ENCODE measurements around the gene CDX2.

The CDX2 gene

DNA sequence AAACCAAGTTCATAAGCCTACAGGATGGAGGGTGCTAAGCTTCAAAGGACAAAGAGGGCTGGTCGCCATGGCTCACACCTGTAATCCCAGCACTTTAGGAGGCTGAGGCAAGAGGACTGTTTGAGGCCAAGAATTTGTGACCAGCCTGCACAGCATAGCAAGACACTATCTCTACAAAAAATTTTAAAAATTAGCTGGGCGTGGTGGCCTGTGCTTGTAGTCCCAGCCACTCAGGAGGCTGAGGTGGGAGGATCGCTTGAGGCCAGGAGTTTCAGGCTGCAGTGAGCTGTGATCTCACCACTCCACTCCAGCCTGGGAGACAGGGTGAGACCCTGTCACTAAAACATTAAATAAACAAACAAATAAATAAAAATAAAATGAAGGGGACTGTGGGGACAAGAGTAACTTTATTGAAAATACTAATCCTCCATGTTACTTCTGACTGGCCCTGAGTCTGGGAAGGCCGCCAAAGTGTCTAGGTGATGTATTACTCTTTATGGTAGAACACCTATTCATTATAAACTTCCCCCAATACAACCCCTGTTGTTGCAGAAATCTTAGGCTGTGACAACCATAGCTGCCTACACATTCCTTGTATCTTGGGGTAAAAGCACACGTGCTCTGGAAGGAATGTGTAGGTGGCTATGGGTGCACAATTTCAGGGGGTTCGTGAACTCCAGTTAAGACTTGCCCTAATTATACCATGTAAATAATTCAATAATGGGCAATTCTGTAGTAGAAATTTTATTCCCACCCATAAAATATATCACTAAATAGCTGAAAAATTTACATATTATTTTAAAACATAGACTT lies 34.0 kb upstream of the CDX2 start:
- DNase-seq (ENCODE audit: low spot score) = no peak
- TF ChIP-seq, protein P1, sequence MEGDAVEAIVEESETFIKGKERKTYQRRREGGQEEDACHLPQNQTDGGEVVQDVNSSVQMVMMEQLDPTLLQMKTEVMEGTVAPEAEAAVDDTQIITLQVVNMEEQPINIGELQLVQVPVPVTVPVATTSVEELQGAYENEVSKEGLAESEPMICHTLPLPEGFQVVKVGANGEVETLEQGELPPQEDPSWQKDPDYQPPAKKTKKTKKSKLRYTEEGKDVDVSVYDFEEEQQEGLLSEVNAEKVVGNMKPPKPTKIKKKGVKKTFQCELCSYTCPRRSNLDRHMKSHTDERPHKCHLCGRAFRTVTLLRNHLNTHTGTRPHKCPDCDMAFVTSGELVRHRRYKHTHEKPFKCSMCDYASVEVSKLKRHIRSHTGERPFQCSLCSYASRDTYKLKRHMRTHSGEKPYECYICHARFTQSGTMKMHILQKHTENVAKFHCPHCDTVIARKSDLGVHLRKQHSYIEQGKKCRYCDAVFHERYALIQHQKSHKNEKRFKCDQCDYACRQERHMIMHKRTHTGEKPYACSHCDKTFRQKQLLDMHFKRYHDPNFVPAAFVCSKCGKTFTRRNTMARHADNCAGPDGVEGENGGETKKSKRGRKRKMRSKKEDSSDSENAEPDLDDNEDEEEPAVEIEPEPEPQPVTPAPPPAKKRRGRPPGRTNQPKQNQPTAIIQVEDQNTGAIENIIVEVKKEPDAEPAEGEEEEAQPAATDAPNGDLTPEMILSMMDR (IDR thresholded peaks at IDR 0.05; ENCODE audit: borderline replicate concordance, control extremely low read depth, extremely low read depth, insufficient read depth, missing control alignments) = no peak
- in situ Hi-C loops (cut with MboI; ENCODE audit: low sequenced_read_pairs, unreplicated experiment) = no loop called here

DNA sequence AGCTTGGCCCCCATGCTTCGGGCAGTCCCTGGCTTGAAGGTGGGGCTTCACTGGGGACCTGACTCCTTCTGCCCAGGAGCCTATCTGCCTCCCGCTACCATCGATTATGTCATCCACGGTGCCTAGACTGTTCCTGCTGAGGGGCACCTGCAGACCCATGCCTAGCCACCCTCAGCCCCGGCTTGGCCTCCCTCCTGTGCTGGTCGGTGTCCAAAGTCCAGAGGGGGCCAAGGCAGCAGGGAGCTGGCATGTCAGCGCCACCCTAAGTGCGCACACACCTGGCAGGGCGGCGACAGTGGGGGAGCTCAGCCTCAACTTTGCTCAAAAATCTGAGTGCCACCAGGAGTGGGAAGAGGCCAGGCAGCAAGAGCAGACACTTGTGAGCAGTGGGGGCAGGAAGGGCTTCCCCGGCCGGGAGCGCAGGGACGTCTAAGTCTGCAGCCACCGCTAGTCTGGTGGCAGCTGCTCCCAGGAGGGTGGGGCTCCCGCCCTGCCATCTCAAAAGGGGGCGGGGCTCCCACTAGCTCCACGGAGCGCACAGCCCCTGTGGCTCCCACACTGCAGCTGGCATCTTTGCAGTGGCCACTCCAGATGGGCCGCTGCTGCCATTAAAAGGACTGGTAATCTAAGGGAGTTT lies 32.8 kb upstream of the CDX2 start:
- TF ChIP-seq, protein P1 (IDR thresholded peaks at IDR 0.05; ENCODE audit: borderline replicate concordance, control extremely low read depth, extremely low read depth, insufficient read depth, missing control alignments) = no peak
- DNase-seq (ENCODE audit: low spot score) = no peak
- in situ Hi-C loops (cut with MboI; ENCODE audit: low sequenced_read_pairs, unreplicated experiment) = no loop called here

- TF ChIP-seq, protein P1 (IDR thresholded peaks at IDR 0.05; ENCODE audit: borderline replicate concordance, control extremely low read depth, extremely low read depth, insufficient read depth, missing control alignments) = no peak
- in situ Hi-C loops (cut with MboI; ENCODE audit: low sequenced_read_pairs, unreplicated experiment) = no loop called here
- no peak for DNase-seq (ENCODE audit: low spot score)
Measured at GRCh38 chr13:28001049-28001448, 31.9 kb upstream of the CDX2 start.

DNA sequence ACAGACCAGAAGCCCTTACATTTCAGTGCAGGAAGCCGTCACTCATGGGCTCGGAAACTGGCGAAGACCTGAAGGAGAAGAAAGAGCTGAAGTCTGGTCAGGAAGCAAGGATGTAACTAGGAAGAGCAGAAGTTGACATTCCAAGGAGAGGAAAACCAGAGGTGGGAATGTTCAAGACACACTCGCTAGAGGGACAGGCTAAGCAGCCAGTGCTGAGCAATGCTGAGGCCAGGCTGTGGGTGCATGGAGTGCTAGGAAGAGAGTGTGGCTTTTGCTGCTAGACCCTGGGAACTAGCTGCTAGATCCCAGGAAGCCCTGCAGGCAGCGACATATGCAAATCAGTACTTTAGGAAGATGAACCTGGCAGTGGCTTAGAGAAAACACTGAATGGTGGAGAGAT lies 31.5 kb upstream of the CDX2 start:
- TF ChIP-seq, protein P1 (IDR thresholded peaks at IDR 0.05; ENCODE audit: borderline replicate concordance, control extremely low read depth, extremely low read depth, insufficient read depth, missing control alignments) = no peak
- in situ Hi-C loops (cut with MboI; ENCODE audit: low sequenced_read_pairs, unreplicated experiment) = no loop called here
- DNase-seq (ENCODE audit: low spot score) = no peak

DNA sequence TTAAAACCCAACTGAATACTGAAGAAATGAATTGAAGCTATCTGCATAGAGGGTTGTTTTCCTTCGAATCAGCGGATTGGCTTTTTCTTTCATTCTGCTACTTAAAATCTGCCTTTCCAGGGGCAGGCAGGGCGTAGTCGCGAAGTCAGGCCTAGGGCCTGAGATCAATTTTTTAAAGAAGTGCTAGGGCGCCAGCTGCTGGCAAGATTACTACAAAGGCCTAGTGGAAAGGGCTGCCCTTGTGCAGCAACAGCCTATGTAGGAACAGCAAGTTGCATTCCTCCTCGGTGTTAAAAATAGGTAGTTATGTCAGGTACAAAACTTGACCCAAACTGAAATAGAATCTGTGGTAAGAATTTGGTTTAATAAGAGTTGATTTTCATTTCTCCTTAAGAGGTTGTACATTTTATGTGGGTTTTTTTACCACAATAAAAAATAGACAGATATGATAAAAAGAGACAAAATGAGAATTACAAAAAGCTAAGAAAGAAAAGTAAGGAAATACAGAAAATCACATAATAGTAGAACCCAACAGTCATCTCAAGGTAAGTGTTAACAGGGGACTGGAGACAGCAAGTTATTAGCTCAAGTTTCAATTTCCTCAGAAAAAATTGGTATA lies 28.9 kb upstream of the CDX2 start:
- TF ChIP-seq, protein P1 (IDR thresholded peaks at IDR 0.05; ENCODE audit: borderline replicate concordance, control extremely low read depth, extremely low read depth, insufficient read depth, missing control alignments) = peak; percentile 49
- DNase-seq (ENCODE audit: low spot score) = no peak
- in situ Hi-C loops (cut with MboI; ENCODE audit: low sequenced_read_pairs, unreplicated experiment) = no loop called here

DNA sequence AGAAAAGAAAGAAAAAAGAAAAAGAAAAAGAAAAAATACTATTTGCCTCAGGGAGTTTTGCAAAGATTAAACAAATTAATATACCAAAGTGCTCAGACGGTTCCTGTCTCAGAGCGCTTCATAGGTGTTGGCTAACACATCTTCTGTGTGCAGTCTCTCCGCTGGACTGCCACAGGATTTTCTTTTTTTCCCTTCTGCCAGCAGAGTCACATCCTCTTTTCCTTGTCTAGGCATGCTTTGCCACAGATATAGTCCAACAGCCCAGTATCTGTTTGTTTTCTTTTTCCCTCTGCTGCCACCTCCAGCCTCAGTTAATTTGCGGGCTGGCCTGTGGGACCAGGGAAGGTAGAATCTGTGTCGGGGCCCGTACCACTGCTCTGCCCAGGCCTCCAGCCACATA lies 22.8 kb upstream of the CDX2 start:
- TF ChIP-seq, protein P1 (IDR thresholded peaks at IDR 0.05; ENCODE audit: borderline replicate concordance, control extremely low read depth, extremely low read depth, insufficient read depth, missing control alignments) = no peak
- in situ Hi-C loops (cut with MboI; ENCODE audit: low sequenced_read_pairs, unreplicated experiment) = no loop called here
- DNase-seq (ENCODE audit: low spot score) = no peak
